GM12891 (cell line): ENCODE data around the gene METTL15.

Experiments used
- PAX5 ChIP-seq: IDR thresholded peaks from 2 replicates; pipeline ENCODE4 v1.6.1; 2011; ENCODE audit warnings: low read length, moderate library complexity, mild to moderate bottlenecking; ENCODE audit not compliant: insufficient read depth, severe bottlenecking
- POLR2A ChIP-seq: IDR thresholded peaks from 2 replicates; pipeline ENCODE4 v1.6.1; 2011; ENCODE audit warnings: low read depth, low read length, control low read depth
- POLR2AphosphoS5 ChIP-seq: IDR thresholded peaks from 2 replicates; pipeline ENCODE4 v1.6.1; 2011; ENCODE audit warnings: low read depth, low read length, control low read depth
- POU2F2 ChIP-seq: IDR thresholded peaks from 2 replicates; pipeline ENCODE4 v1.6.1; 2011; ENCODE audit warnings: low read depth, mild to moderate bottlenecking, control low read depth, low read length, moderate library complexity
- SPI1 ChIP-seq: IDR thresholded peaks from 2 replicates; pipeline ENCODE4 v1.6.1; 2011; ENCODE audit warnings: low read depth, low read length, control low read depth
- TAF1 ChIP-seq: IDR thresholded peaks from 2 replicates; pipeline ENCODE4 v1.6.1; 2011; ENCODE audit warnings: low read depth, low read length, control low read depth

DNA sequence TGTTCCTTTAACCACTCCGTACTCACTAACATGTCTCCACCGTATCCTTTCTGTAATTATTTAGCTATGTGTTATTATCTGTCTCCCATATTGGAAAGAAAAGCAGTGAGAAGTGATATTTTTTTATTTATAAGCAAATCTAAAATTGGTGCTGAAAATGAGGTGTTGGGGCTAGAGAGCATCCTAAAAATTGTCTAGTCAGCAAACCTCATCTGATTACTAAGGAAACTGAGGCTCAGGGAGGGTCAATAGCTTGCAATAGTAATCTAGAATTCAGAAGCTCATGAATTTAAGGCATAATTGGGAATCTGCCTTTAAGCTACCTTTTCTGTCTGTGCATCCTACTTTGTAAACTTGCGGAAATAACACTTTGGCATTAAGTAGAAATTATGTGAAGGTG, 190.0 kb downstream of the METTL15 start:
- TF ChIP-seq POLR2A (no peak), POLR2AphosphoS5 (no peak), PAX5 (no peak), TAF1 (no peak), SPI1 (no peak), POU2F2 (no peak)
